GM13977 (cell line): Measurements from ENCODE around the gene NGEF.

ENCODE experiments used
- DNase-seq: peaks from one replicate; pipeline ENCODE4 v3.0.0; 2012; ENCODE audit warnings: low spot score
- in situ Hi-C: fragments of 300-500 bp; cut with MboI; formaldehyde crosslinking; loops from one replicate; pipeline ENCODE4 v1.12.0; 2022; ENCODE audit warnings: low sequenced_read_pairs, low pct_unique_long_range_greater_than_20kb, mixed read lengths, inconsistent platforms; ENCODE audit not compliant: unreplicated experiment
- TF ChIP-seq, protein P1 (sequence below): IDR thresholded peaks from 2 replicates; pipeline ENCODE4 v1.5.1; 2012; ENCODE audit warnings: mild to moderate bottlenecking, control low read depth; ENCODE audit not compliant: insufficient read depth; ENCODE audit errors: extremely low read depth, missing control alignments

Gene NGEF

GRCh38 chr2:232971744-232972143 lies 41.3 kb downstream of the NGEF start:
- DNase-seq: no peak
- TF ChIP-seq, protein P1, sequence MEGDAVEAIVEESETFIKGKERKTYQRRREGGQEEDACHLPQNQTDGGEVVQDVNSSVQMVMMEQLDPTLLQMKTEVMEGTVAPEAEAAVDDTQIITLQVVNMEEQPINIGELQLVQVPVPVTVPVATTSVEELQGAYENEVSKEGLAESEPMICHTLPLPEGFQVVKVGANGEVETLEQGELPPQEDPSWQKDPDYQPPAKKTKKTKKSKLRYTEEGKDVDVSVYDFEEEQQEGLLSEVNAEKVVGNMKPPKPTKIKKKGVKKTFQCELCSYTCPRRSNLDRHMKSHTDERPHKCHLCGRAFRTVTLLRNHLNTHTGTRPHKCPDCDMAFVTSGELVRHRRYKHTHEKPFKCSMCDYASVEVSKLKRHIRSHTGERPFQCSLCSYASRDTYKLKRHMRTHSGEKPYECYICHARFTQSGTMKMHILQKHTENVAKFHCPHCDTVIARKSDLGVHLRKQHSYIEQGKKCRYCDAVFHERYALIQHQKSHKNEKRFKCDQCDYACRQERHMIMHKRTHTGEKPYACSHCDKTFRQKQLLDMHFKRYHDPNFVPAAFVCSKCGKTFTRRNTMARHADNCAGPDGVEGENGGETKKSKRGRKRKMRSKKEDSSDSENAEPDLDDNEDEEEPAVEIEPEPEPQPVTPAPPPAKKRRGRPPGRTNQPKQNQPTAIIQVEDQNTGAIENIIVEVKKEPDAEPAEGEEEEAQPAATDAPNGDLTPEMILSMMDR: no peak
- in situ Hi-C loops: no loop called here

DNA sequence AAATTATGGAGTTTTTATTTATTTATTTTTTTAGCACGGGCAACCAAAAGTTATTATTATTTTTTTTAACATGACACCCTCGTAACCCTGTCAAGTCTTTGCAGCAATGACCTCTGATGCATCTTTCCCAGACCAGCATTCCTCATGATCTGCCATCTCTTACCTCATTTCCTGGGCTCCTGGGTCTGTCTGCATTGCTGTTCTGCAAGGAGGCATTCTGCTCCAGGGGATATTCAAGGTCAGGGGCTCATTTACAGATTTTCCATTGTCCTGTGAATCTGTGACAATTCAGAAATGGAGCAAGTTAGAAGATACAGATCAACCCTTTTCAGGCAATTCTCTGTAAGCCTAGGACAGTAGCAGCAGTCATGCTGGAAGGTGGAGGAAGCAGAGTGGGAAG lies 43.0 kb downstream of the NGEF start:
- TF ChIP-seq, protein P1: no peak
- in situ Hi-C loops: no loop called here
- DNase-seq: no peak

- in situ Hi-C loops: no loop called here
- no peak for DNase-seq
- TF ChIP-seq, protein P1: no peak
Measured at GRCh38 chr2:232967474-232967873, 45.6 kb downstream of the NGEF start.

DNA sequence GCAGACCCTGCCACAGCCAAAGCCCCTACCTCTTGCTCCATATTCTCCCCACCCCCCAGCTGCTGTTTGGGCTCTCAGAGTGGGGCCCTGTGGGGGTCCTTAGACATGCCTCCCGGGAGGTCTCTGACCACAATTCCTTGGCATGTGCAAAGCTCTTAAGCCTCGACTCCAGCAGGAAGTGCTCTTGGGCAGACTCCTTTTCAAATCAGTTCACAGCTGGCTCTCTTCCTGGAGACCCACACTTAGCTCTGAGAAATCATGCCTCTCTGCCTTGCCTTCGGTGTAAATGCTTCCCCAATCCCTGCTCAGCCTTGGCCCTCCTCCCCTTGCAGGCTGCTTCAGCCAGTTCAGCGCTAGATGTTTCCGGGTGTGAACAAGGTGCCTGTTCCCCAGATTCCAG lies 46.9 kb downstream of the NGEF start:
- DNase-seq: no peak
- in situ Hi-C loops: no loop called here
- TF ChIP-seq, protein P1: no peak

GRCh38 chr2:232963913-232964312 lies 49.1 kb downstream of the NGEF start:
- TF ChIP-seq, protein P1: no peak
- in situ Hi-C loops: no loop called here
- DNase-seq: no peak

GRCh38 chr2:232960862-232961261 lies 52.2 kb downstream of the NGEF start:
- DNase-seq: no peak
- in situ Hi-C loops: no loop called here
- TF ChIP-seq, protein P1: no peak

DNA sequence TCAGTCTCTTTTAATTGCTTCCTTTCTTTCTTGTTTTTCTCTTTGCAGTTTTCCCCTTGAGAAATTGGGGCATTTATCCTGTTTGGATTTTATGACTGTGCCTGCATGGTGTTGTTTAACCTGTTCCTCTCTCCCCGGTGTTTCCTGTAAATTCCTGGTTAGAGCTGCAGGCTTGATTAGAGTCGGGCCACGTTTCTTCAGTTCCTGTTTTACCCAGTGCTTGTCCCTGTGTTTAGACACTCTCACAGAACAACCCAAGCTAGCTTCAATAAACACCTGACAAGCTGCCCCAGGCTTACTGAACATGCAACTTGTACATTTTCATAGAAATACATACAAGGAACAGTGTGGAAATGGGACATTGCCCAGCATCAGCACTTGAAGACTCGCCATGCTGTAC lies 53.9 kb downstream of the NGEF start:
- in situ Hi-C loops: no loop called here
- no peak for DNase-seq
- TF ChIP-seq, protein P1: no peak
